ENCODE measurements around the gene EVX1.

The EVX1 gene

DNA sequence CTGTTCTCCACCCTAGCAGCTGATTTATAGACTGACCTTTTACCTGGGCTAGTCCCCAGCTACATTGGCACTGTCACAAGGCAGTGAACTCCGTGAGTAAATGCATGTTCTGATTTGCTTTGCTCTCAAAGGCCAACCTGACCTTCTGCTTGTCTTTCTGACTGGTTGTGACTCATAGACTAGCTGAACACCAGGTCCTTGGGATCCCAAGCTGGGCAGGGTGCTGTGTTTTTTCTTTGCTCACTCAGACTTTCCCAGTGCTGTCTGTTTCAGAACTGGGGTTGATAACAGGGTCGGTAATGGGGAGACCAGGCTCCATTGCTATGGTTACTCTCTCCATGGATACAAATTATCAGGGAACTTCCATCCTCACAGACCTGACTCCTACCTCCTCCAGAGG lies 35.0 kb downstream of the EVX1 start:
- TF ChIP-seq RAD21 (IDR thresholded peaks at IDR 0.05; ENCODE audit: low read depth): no peak

DNA sequence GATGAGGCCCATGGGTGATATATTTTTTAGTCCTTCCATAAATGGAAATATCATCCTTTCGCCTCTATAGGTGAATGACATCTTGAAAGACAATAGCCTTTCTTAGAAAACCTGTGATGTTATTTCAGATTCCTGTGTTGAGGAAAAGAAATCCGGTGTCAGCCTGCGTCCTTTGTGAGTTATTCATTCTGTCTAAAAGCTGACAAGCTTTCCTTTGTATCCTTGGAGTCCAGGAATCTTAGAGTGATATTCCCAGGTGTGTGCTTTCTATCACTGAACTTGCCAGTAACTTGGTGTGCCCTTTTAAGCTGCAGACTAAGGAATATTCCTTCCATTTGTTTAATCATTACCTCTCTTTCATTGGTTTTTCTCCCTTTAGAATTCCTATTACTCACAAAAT lies 41.0 kb downstream of the EVX1 start:
- TF ChIP-seq ZBTB7A (IDR thresholded peaks at IDR 0.05; ENCODE audit: low read depth) (no peak), YY1 (IDR thresholded peaks at IDR 0.05; ENCODE audit: low read depth) (no peak), TCF12 (IDR thresholded peaks at IDR 0.05; ENCODE audit: low read depth) (no peak), CREB1 (IDR thresholded peaks at IDR 0.05; ENCODE audit: low read depth) (no peak), RAD21 (IDR thresholded peaks at IDR 0.05; ENCODE audit: low read depth) (no peak), TEAD4 (IDR thresholded peaks at IDR 0.05) (no peak), EGR1 (IDR thresholded peaks at IDR 0.05) (no peak), NFIC (IDR thresholded peaks at IDR 0.05) (no peak), FOXM1 (IDR thresholded peaks at IDR 0.05; ENCODE audit: borderline replicate concordance, low read depth) (no peak), CEBPB (IDR thresholded peaks at IDR 0.05) (no peak), TAF1 (IDR thresholded peaks at IDR 0.05; ENCODE audit: low read depth) (no peak), EP300 (IDR thresholded peaks at IDR 0.05; ENCODE audit: borderline replicate concordance) (no peak)
- TF ChIP-seq, protein P1, sequence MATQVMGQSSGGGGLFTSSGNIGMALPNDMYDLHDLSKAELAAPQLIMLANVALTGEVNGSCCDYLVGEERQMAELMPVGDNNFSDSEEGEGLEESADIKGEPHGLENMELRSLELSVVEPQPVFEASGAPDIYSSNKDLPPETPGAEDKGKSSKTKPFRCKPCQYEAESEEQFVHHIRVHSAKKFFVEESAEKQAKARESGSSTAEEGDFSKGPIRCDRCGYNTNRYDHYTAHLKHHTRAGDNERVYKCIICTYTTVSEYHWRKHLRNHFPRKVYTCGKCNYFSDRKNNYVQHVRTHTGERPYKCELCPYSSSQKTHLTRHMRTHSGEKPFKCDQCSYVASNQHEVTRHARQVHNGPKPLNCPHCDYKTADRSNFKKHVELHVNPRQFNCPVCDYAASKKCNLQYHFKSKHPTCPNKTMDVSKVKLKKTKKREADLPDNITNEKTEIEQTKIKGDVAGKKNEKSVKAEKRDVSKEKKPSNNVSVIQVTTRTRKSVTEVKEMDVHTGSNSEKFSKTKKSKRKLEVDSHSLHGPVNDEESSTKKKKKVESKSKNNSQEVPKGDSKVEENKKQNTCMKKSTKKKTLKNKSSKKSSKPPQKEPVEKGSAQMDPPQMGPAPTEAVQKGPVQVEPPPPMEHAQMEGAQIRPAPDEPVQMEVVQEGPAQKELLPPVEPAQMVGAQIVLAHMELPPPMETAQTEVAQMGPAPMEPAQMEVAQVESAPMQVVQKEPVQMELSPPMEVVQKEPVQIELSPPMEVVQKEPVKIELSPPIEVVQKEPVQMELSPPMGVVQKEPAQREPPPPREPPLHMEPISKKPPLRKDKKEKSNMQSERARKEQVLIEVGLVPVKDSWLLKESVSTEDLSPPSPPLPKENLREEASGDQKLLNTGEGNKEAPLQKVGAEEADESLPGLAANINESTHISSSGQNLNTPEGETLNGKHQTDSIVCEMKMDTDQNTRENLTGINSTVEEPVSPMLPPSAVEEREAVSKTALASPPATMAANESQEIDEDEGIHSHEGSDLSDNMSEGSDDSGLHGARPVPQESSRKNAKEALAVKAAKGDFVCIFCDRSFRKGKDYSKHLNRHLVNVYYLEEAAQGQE (IDR thresholded peaks at IDR 0.05; ENCODE audit: low read depth): no peak
- TF ChIP-seq, protein P2, sequence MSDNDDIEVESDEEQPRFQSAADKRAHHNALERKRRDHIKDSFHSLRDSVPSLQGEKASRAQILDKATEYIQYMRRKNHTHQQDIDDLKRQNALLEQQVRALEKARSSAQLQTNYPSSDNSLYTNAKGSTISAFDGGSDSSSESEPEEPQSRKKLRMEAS (IDR thresholded peaks at IDR 0.05): no peak

DNA sequence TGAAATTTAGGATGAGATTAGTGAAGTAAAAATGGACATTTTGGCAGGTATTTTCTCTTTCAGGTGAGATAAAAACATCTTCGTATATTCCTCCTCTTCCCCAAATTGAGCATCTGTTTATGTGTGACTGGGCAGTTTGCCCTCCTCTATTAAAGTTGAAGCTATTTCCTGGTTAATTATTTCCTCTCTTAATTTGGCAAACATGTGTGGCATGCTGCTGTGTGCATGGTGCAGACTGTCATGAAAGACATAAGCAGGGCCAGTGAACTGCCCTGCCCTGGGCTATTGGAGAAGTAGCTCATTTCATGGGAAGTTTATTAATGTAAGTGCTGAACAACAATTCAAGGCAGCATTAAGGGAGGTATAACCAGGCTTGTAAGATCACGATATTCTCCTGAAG lies 52.6 kb downstream of the EVX1 start:
- TF ChIP-seq, protein P3, sequence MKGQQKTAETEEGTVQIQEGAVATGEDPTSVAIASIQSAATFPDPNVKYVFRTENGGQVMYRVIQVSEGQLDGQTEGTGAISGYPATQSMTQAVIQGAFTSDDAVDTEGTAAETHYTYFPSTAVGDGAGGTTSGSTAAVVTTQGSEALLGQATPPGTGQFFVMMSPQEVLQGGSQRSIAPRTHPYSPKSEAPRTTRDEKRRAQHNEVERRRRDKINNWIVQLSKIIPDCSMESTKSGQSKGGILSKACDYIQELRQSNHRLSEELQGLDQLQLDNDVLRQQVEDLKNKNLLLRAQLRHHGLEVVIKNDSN (IDR thresholded peaks at IDR 0.05): no peak
- no peak for TF ChIP-seq FOXM1 (IDR thresholded peaks at IDR 0.05; ENCODE audit: borderline replicate concordance, low read depth)
- TF ChIP-seq EGR1 (IDR thresholded peaks at IDR 0.05): no peak
- TF ChIP-seq, protein P1 (IDR thresholded peaks at IDR 0.05; ENCODE audit: low read depth): no peak
- no peak for TF ChIP-seq NFIC (IDR thresholded peaks at IDR 0.05)
- TF ChIP-seq YY1 (IDR thresholded peaks at IDR 0.05; ENCODE audit: low read depth): no peak
- no peak for TF ChIP-seq TAF1 (IDR thresholded peaks at IDR 0.05; ENCODE audit: low read depth)
- no peak for TF ChIP-seq CEBPB (IDR thresholded peaks at IDR 0.05)
- no peak for TF ChIP-seq CREB1 (IDR thresholded peaks at IDR 0.05; ENCODE audit: low read depth)
- TF ChIP-seq, protein P2 (IDR thresholded peaks at IDR 0.05): no peak
- no peak for TF ChIP-seq TEAD4 (IDR thresholded peaks at IDR 0.05)
- TF ChIP-seq ZBTB7A (IDR thresholded peaks at IDR 0.05; ENCODE audit: low read depth): no peak
- TF ChIP-seq RAD21 (IDR thresholded peaks at IDR 0.05; ENCODE audit: low read depth): no peak
- no peak for TF ChIP-seq EP300 (IDR thresholded peaks at IDR 0.05; ENCODE audit: borderline replicate concordance)
- TF ChIP-seq TCF12 (IDR thresholded peaks at IDR 0.05; ENCODE audit: low read depth): no peak

DNA sequence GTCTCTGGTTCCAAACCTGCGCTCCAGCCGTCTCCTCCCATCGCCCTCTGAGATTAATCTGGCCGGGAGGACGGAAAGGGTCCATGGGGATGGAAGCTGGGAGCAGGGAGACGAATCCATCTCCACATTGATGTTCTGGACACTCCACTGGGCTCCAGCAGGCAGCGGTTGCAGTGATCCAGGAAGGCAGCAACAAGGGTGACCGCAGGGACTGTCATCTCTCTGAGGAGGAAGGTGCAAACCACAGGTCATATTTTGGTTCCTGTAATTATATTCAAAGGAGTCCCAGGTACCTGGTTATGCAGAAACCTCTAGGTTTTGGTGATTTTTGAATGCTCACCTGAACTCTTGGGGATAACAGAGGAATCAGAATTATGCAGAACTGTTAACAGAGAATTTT lies 54.8 kb downstream of the EVX1 start:
- TF ChIP-seq TCF12 (IDR thresholded peaks at IDR 0.05; ENCODE audit: low read depth) (no peak), CEBPB (IDR thresholded peaks at IDR 0.05) (no peak), EGR1 (IDR thresholded peaks at IDR 0.05) (no peak), CREB1 (IDR thresholded peaks at IDR 0.05; ENCODE audit: low read depth) (no peak), ZBTB7A (IDR thresholded peaks at IDR 0.05; ENCODE audit: low read depth) (no peak), NFIC (IDR thresholded peaks at IDR 0.05) (no peak), EP300 (IDR thresholded peaks at IDR 0.05; ENCODE audit: borderline replicate concordance) (no peak), FOXM1 (IDR thresholded peaks at IDR 0.05; ENCODE audit: borderline replicate concordance, low read depth) (no peak)
- TF ChIP-seq, protein P2 (IDR thresholded peaks at IDR 0.05): no peak
